GM06990 (cell line): ENCODE measurements around the gene WNT7B.

Experiments used
- DNase-seq: peaks from one replicate; pipeline ENCODE4 v3.0.0-alpha.2; 2011; ENCODE audit not compliant: insufficient read length; ENCODE audit errors: extremely low read depth
- H3K27me3 ChIP-seq: replicated peaks from 2 replicates; pipeline ENCODE4 v1.6.0; 2011; ENCODE audit warnings: low read length; ENCODE audit not compliant: control insufficient read depth, insufficient read depth
- H3K36me3 ChIP-seq: 2 replicates; pipeline ENCODE4 v1.5.1; 2011; ENCODE audit warnings: low read length; ENCODE audit not compliant: control insufficient read depth, insufficient read depth
- H3K4me3 ChIP-seq: replicated peaks from 2 replicates; pipeline ENCODE4 v1.5.1; 2011; ENCODE audit warnings: low read depth, mild to moderate bottlenecking, control low read depth, low read length
- CTCF ChIP-seq: IDR thresholded peaks from 2 replicates; pipeline ENCODE4 v1.5.1; 2011; ENCODE audit warnings: low read length, control low read depth, mild to moderate bottlenecking, inconsistent platforms; ENCODE audit not compliant: insufficient read depth, poor library complexity, severe bottlenecking

Gene WNT7B

DNA sequence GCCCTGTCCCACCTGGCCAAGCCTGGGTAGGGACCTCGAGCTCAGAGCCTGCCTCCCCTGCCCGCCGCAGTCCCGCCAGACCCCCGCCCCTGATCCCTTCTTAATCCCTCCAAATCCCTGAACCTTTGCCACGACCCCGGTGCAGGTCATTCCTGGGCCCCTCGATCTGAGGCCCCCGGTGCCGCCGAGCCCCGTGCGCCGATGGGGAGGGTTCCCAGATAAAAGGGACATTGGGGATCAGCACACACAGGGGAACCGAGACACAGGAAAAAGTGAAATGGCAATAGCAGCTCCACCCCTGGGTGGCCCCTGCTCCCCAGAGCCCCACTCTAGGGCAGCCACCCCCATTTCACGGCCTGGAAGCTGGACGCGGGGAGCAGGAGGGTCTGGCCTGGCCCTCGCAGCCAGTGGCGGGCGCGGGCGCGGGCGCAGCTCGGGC, 1.3 kb upstream of the WNT7B start:
- no peak for DNase-seq
- H3K4me3 ChIP-seq, result no peak overlapping the region
- no peaks in the 10 kb centered on the region for H3K36me3 ChIP-seq
- peaks cover 1% of the 10 kb centered on the region; the same call in 1 of the 2 replicates for H3K27me3 ChIP-seq
- no peak for TF ChIP-seq CTCF

GRCh38 chr22:45977551-45978274, 751 bp upstream of the WNT7B start:
- Histone ChIP-seq H3K27me3 (peaks cover 1% of the 10 kb centered on the region; the same call in 1 of the 2 replicates), H3K4me3 (no peak overlapping the region), H3K36me3 (no peaks in the 10 kb centered on the region)
- TF ChIP-seq CTCF, result no peak
- DNase-seq, result peak; percentile 35

GRCh38 chr22:45976254-45977002, 534 bp downstream of the WNT7B start:
- DNase-seq, result no peak
- Histone ChIP-seq H3K4me3 (peak overlapping the region; percentile 10), H3K36me3 (no peaks in the 10 kb centered on the region), H3K27me3 (peaks cover 1% of the 10 kb centered on the region; the same call in 1 of the 2 replicates)
- TF ChIP-seq CTCF, result no peak

DNA sequence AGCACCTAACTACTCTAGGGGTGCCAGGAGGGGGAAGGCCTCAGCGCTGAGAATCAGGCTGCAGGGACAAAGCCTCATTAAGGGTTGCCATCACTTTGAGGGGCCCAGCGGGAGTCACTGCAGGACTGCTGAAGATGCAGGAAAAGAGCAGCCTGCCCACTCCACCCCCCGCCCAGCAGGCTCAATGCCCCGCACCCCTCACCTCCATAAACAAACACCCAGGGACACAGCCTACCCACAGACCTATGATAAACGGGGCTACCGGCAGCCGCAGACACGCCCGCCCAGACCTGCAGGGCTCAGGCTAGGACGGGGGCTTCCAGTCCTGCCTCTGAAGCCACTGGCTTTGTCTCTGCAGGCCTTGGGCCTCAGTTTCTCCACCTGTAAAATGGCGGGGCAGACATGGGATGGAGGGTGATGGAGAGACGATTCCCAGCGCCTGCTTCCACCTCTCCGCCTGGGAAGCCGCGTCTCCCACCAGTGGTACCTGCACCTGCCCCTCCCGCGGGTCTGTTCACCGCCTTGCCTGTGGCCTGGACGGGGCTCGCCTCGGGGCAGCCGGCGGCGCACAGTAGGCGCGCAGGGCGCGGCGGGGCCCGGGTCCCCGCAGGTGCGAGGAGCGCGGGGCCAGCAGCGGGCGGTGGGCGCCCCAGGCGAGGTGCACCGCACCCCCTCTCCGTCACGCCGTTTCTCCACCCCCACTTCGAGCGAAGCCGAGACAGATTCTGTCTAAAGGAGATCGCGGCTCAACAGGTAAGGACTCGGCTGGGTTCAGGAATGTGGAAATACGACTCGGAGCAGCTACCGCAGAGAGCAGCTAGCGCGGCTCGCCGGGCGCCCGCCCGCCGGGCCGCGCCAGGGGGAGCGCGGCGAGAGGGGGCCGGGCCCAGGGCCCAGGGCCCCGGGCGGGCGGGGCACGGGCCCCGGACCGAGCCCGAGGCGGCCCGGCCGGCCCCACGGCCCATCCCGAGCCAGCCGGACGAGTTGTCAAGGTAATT, 1.5 kb downstream of the WNT7B start:
- no peak for TF ChIP-seq CTCF
- H3K36me3 ChIP-seq, result no peaks in the 10 kb centered on the region
- no peak for DNase-seq
- no peak overlapping the region for H3K4me3 ChIP-seq
- H3K27me3 ChIP-seq, result peaks cover 1% of the 10 kb centered on the region; the same call in 1 of the 2 replicates

DNA sequence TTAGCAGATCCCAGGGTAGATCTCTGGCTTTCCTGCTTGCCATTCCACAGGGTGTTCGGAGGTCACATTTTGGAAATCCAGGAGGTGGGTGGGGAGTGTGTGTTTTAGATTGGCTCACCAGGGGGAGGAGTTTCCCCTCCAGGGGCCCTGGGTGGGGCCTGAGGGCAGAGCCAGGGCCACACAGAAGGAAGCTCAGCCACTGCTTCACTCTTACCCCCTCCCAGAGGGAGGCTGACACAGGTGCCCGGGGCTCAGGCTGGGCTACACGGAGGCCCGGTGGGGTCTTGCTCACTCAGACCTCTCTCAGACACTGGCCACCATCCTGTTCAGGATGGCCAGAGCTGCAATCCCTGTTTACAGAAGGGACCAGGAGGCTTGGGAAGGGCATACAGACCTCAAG, 2.5 kb downstream of the WNT7B start:
- no peak for DNase-seq
- TF ChIP-seq CTCF, result no peak
- H3K27me3 ChIP-seq, result peaks cover 1% of the 10 kb centered on the region; the same call in 1 of the 2 replicates
- no peak overlapping the region for H3K4me3 ChIP-seq
- H3K36me3 ChIP-seq, result no peaks in the 10 kb centered on the region
